SK-N-MC (cell line): ENCODE data around the gene BRI3.

Experiments used
- DNase-seq: peaks from one replicate; pipeline ENCODE4 v3.0.0-alpha.2; 2011; ENCODE audit warnings: low read depth, low spot score
- H3K27ac ChIP-seq: fragments of 200-600 bp; sonication (generic); 2 replicates; pipeline ENCODE4 v1.5.1; 2016; ENCODE audit warnings: mixed run types
- H3K36me3 ChIP-seq: fragments of 200-600 bp; sonication (generic); 2 replicates; pipeline ENCODE4 v1.6.1; 2017; ENCODE audit warnings: antibody characterized with exemption, low read length, mixed read lengths; ENCODE audit not compliant: insufficient read depth
- H3K4me3 ChIP-seq: fragments of 200-600 bp; sonication (generic); 2 replicates; pipeline ENCODE4 v1.5.1; 2016
- H3K9ac ChIP-seq: fragments of 200-600 bp; sonication (generic); 2 replicates; pipeline ENCODE4 v1.8.0; 2017; ENCODE audit warnings: mixed run types, mixed read lengths; ENCODE audit not compliant: insufficient read length
- H3K9me3 ChIP-seq: fragments of 200-600 bp; sonication (generic); 2 replicates; pipeline ENCODE4 v1.6.1; 2017; ENCODE audit warnings: low read depth, mild to moderate bottlenecking, antibody characterized with exemption, low read length, moderate library complexity, mixed read lengths
- EZH2 ChIP-seq: fragments of 200-600 bp; sonication (generic); IDR thresholded peaks from one replicate; pipeline ENCODE4 v1.6.1; 2017; ENCODE audit warnings: antibody characterized with exemption
- FOXP2 ChIP-seq: optimal IDR thresholded peaks from 2 replicates; pipeline ENCODE3; 2011; ENCODE audit warnings: mild to moderate bottlenecking, moderate library complexity; ENCODE audit not compliant: insufficient read depth; ENCODE audit errors: extremely low read length, control extremely low read depth
- POLR2AphosphoS5 ChIP-seq: IDR thresholded peaks from 2 replicates; pipeline ENCODE4 v1.6.1; 2012; ENCODE audit warnings: mild to moderate bottlenecking, low read depth, low read length, borderline replicate concordance

Gene BRI3

DNA sequence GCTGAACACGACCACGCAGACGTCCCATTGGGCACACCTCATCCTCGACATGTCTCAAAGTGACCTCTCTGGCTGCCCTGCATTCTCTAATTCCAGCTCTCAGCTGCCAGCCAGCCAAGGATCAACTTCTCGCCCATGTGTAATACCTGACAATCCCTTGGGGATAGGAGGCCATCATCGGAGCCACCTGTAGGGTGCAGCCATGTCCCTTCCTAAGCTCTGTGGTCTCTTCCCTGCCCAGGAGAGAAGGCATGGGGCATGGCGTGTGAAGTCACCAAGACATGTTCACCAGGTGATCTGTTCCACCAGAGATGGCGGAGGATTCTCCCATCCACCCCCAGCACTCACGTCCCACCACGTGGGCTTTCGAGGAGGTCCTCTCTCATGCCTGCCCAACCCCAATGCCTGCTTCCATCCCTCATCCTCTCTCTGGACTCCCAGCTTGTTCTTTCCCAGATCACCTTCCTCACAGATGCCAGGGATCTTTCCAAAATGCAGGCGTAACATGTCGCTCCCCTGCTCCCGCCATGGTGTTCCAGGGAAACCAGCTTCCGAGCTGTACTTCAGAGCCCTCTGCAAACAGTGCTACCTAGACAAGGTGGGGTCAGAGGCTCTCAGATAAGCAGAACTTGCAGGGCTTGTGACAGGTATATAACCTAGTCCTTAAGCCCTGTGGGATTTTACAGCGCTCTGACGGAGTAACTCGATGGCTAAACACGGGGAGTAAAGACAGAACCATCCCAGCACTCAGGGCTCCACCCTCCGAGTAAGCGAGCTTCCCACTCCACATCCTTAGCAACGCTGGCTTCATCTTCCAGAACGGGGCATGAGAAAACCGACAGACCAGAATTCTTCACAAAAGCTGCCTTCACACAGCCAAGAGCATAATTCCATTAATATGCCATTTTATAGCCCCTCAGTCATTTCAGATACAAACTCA, 41.1 kb downstream of the BRI3 start:
- no peak overlapping the region for H3K9ac ChIP-seq
- H3K9me3 ChIP-seq = no peaks in the 10 kb centered on the region
- H3K36me3 ChIP-seq = no peaks in the 10 kb centered on the region
- no peak overlapping the region for H3K27ac ChIP-seq
- TF ChIP-seq FOXP2 (no peak), POLR2AphosphoS5 (no peak), EZH2 (no peak)
- H3K4me3 ChIP-seq = no peak overlapping the region
- DNase-seq = no peak

DNA sequence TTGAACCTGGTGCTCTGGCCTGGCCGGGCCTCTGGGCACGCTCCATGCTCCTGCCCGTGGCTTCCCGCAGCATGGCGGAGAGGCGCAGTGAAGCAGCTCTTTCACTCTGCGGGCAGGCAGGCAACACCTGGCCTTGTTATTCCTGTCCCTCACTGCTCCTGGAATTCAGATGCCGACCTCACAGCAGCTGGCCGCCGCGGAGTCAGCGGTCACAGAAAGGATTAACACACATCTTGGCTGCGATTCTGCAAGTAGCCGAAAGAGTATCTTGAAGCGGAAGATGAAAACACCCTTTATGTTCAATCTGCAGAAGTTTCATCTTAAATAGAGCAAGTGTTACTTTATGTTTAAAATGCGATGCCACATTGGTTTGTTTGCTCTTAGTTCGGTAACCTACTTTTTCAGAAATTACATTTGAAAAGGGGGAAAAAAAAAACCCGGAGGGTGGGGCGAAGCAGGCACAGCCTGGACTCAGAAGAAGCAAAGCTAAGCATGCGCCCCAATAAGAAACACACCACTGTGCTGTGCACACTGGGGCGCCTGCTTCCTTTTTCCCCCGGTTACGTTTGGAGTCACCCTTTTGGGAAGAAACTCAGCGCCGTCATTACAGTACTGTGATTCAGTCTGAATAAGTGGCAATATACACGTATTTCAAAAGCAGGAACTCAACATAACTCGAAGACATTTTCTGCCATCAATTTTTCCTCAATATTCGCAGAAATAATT, 42.3 kb downstream of the BRI3 start:
- H3K36me3 ChIP-seq = no peaks in the 10 kb centered on the region
- H3K27ac ChIP-seq = no peak overlapping the region
- no peak for TF ChIP-seq FOXP2
- TF ChIP-seq EZH2 = no peak
- no peak for TF ChIP-seq POLR2AphosphoS5
- H3K4me3 ChIP-seq = no peak overlapping the region
- H3K9me3 ChIP-seq = no peaks in the 10 kb centered on the region
- no peak overlapping the region for H3K9ac ChIP-seq
- no peak for DNase-seq

- Histone ChIP-seq H3K9ac (no peak overlapping the region), H3K36me3 (no peaks in the 10 kb centered on the region), H3K9me3 (no peaks in the 10 kb centered on the region), H3K27ac (no peak overlapping the region), H3K4me3 (no peak overlapping the region)
- DNase-seq = no peak
- TF ChIP-seq POLR2AphosphoS5 (no peak), EZH2 (no peak)
These were observed 43.3 kb downstream of the BRI3 start for GRCh38 chr7:98324782-98325181.

DNA sequence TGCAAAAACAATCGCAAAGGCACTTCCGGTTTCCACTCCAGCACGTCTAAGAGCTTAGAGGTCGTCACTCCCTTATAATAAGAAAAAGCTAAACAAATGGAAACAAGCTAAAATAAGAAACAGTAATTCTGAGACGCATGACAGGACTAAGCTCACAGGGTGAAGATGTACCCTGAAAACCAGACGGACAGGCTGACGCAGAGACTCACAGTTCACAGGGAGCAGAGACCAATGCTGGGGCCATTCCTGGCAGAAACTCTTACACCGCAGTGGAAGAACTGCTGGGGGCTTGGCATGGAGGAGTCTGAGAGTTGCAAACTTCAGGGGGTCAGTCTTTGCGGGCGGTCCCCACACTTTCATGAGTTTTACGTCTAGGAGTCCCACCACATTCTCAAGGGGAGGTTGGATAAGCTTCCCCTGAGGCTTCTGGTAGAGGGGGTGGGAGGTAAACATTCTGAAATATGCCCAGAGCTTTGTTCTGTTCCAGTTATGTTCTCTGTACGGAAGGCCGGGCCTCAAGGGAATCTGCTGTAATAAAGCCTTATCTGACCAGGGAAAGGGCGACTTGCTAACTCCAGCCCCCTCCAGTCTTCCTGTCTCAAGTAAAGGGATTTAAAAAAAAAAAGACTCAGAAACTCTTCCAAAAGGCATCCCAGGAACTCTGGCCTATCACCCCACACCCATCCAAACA, 47.8 kb downstream of the BRI3 start:
- TF ChIP-seq POLR2AphosphoS5 (no peak), EZH2 (no peak), FOXP2 (no peak)
- H3K9me3 ChIP-seq = no peaks in the 10 kb centered on the region
- H3K27ac ChIP-seq = no peak overlapping the region
- no peak overlapping the region for H3K4me3 ChIP-seq
- H3K9ac ChIP-seq = no peak overlapping the region
- H3K36me3 ChIP-seq = no peaks in the 10 kb centered on the region
- DNase-seq = no peak

DNA sequence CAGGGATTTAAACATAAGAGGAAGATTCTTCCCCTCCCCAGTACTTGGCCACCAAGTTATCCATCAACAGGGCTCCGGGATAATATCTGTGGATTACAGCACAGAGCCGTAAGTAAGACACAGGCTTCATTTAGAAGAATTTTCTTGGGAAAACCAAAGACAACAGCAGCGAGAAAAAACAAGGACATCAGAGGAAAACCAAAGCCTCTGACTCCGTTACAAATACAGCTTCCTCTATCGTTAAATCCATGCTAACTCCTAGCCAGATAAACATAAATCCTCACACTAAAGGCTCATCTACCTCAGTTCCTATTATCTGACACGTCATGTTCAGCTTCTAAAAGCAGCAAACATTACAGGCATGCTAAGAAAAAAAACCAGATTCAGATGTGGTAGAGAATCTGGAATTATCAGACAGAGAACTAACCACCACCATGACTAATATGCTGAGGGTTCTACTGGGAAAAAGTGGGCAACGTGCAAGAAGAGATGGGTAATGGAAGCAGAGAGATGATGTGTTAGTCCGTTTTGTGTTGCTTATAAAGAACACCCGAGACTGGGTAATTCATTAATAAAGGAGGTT, 48.4 kb downstream of the BRI3 start:
- Histone ChIP-seq H3K9ac (no peak overlapping the region), H3K9me3 (no peaks in the 10 kb centered on the region), H3K27ac (no peak overlapping the region), H3K36me3 (no peaks in the 10 kb centered on the region), H3K4me3 (no peak overlapping the region)
- DNase-seq = no peak
- TF ChIP-seq POLR2AphosphoS5 (no peak), FOXP2 (no peak), EZH2 (no peak)

GRCh38 chr7:98330926-98331529, 49.5 kb downstream of the BRI3 start:
- no peak for TF ChIP-seq FOXP2
- TF ChIP-seq EZH2 = no peak
- no peak for TF ChIP-seq POLR2AphosphoS5
- Histone ChIP-seq H3K9me3 (no peaks in the 10 kb centered on the region), H3K4me3 (no peak overlapping the region), H3K36me3 (no peaks in the 10 kb centered on the region), H3K27ac (no peak overlapping the region), H3K9ac (no peak overlapping the region)
- no peak for DNase-seq

- H3K9me3 ChIP-seq = no peaks in the 10 kb centered on the region
- no peak overlapping the region for H3K4me3 ChIP-seq
- H3K27ac ChIP-seq = no peak overlapping the region
- TF ChIP-seq FOXP2 (no peak), EZH2 (no peak), POLR2AphosphoS5 (no peak)
- no peaks in the 10 kb centered on the region for H3K36me3 ChIP-seq
- no peak for DNase-seq
- no peak overlapping the region for H3K9ac ChIP-seq
These were observed 52.6 kb downstream of the BRI3 start for GRCh38 chr7:98334081-98334480.

GRCh38 chr7:98335411-98335977, 54.0 kb downstream of the BRI3 start:
- no peak overlapping the region for H3K9ac ChIP-seq
- no peak overlapping the region for H3K4me3 ChIP-seq
- DNase-seq = no peak
- H3K27ac ChIP-seq = no peak overlapping the region
- no peaks in the 10 kb centered on the region for H3K9me3 ChIP-seq
- TF ChIP-seq EZH2 (no peak), POLR2AphosphoS5 (no peak), FOXP2 (no peak)
- H3K36me3 ChIP-seq = no peaks in the 10 kb centered on the region
